ENCODE measurements around the gene FEM1A. TPM values are rescaled to one million over a fixed set of nuclear protein-coding genes. Genes with fewer than 3 reads are reported as not detected.
"Not testable (repeated sequence)": the region's sequence is repeated elsewhere in the genome, so short reads cannot be mapped to it uniquely, and the experiment has no call there.

FEM1A gene
- total and polyA plus RNA-seq, 3 experiments from 2014 or later: 4.3 to 26.0 (median 25.5) TPM

GRCh38 chr19:4805140-4805539, 13.6 kb downstream of the FEM1A start:
- POLR2A ChIA-PET; H3K36me3 Mint-ChIP-seq; H3K4me3 Mint-ChIP-seq; H3K27ac Mint-ChIP-seq; H3K27me3 Mint-ChIP-seq; H3K9me3 Mint-ChIP-seq; H3K4me1 ChIP-seq (ENCODE audit: insufficient read depth, low read length); H3K36me3 ChIP-seq (ENCODE audit: insufficient read depth, low read length); H3K9me3 ChIP-seq (ENCODE audit: low read length); H3K4me3 ChIP-seq (ENCODE audit: low read length); H3K4me1 Mint-ChIP-seq; H3K27ac ChIP-seq (ENCODE audit: low read depth, low read length); H3K27me3 ChIP-seq (ENCODE audit: insufficient read depth, low read length, poor library complexity, severe bottlenecking); DNase-seq: not testable (repeated sequence)
- CTCF ChIA-PET: interaction anchor here (0.9 to 2.6 kb wide), 3 partner anchors 14 to 73 kb away, joined by 3 to 13 read pairs (median 4); partner anchors contain the start of gene FEM1A

GRCh38 chr19:4806384-4806783, 14.8 kb downstream of the FEM1A start:
- CTCF ChIA-PET: interaction anchor here (2.6 to 5.8 kb wide), 2 partner anchors 44 to 223 kb away, joined by 13 to 98 read pairs; no protein-coding TSS in a partner anchor
- Histone ChIP-seq H3K36me3 (ENCODE audit: insufficient read depth, low read length) (no peaks in the 10 kb centered on the region), H3K4me3 (ENCODE audit: low read length) (no peak overlapping the region), H3K4me1 (ENCODE audit: insufficient read depth, low read length) (no peaks in the 10 kb centered on the region), H3K9me3 (ENCODE audit: low read length) (no peaks in the 10 kb centered on the region), H3K27ac (ENCODE audit: low read depth, low read length) (no peak overlapping the region), H3K27me3 (ENCODE audit: insufficient read depth, low read length, poor library complexity, severe bottlenecking) (no peaks in the 10 kb centered on the region)
- H3K27me3 Mint-ChIP-seq: no peaks in the 10 kb centered on the region
- POLR2A ChIA-PET: no interaction called here
- H3K4me1 Mint-ChIP-seq: peaks cover under 1 to 7% (median 3%) of the 10 kb centered on the region in 3 donors
- H3K36me3 Mint-ChIP-seq: no peaks in the 10 kb centered on the region
- no peak overlapping the region for H3K4me3 Mint-ChIP-seq
- H3K27ac Mint-ChIP-seq: no peak overlapping the region
- DNase-seq: no peak
- no peaks in the 10 kb centered on the region for H3K9me3 Mint-ChIP-seq

DNA sequence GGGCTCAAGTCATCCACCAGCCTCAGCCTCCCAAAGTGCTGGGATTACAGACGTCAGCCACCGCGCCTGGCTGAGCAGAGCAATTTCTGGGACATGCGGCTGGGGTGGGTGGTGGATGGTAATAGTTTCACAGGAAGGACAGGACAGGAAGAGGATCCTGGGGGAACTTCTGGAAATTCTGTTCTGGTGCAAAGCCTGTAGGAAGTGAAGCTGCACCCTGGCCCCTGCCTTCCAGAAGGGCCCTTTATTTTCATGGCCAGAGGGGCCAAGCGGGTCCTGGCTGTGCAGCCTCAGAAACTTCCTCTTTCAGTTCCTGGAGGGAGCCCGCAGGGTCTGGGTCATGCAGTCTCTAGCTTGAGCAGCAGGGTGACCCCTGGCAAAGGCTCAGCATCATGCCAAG, 15.7 kb downstream of the FEM1A start:
- POLR2A ChIA-PET: no interaction called here
- CTCF ChIA-PET: interaction anchor here (4.2 to 5.8 kb wide), 2 partner anchors 21 to 223 kb away, joined by 55 to 98 read pairs; partner anchors contain the start of gene TICAM1
- H3K4me1 ChIP-seq (ENCODE audit: insufficient read depth, low read length): no peaks in the 10 kb centered on the region
- Mint-ChIP-seq H3K4me1 (peaks cover 6 to 10% (median 6%) of the 10 kb centered on the region in 3 donors), H3K36me3 (no peaks in the 10 kb centered on the region), H3K27ac (no peak overlapping the region), H3K4me3 (no peak overlapping the region), H3K27me3 (no peaks in the 10 kb centered on the region), H3K9me3 (no peaks in the 10 kb centered on the region)
- H3K27ac ChIP-seq (ENCODE audit: low read depth, low read length): no peak overlapping the region
- H3K4me3 ChIP-seq (ENCODE audit: low read length): no peak overlapping the region
- no peaks in the 10 kb centered on the region for H3K36me3 ChIP-seq (ENCODE audit: insufficient read depth, low read length)
- H3K27me3 ChIP-seq (ENCODE audit: insufficient read depth, low read length, poor library complexity, severe bottlenecking): no peaks in the 10 kb centered on the region
- no peaks in the 10 kb centered on the region for H3K9me3 ChIP-seq (ENCODE audit: low read length)
- DNase-seq: no peak

DNA sequence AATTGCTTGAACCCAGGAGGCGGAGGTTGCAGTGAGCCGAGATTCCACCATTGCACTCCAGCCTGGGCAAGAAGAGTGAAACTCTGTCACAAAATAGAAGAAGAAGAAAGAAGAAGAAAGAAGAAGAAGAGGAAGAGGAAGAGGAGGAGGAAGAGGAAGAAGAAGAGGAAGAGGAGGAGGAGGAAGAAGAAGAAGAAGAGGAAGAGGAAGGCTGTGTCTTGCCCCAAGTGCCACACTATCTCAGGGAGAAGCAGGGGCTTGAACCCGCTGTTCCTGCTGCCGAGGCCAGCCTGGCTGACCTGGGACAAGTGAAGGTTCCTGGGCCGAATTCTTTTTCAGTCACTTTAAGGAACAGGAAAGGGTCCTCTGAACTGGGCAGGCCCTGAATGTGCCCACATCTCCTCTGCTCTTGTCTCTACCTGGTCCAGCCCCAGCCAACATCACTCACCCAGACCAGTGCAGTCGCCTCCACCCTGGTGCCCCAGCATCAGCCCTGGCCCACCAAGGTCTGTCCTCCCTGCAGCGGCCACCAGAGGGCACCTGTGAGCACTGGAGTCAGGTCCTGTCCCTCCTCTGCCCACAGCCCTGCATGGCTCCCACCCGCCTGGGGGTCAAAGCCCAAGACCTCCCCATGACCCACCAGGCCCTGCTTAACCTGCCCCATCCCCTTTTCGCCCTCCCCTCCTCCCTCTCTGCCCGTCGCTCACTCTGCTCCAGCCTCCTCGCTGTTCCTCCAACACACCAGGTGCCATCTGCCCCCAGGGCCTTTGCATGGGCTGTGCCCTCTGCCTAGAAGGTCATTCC, 20.0 kb downstream of the FEM1A start:
- Mint-ChIP-seq H3K27ac (no peak overlapping the region), H3K4me3 (no peak overlapping the region), H3K9me3 (no peaks in the 10 kb centered on the region), H3K27me3 (no peaks in the 10 kb centered on the region), H3K4me1 (peaks cover 13 to 22% (median 17%) of the 10 kb centered on the region in 3 donors), H3K36me3 (peaks cover 0 to 3% (median 0%) of the 10 kb centered on the region in 3 donors)
- H3K4me1 ChIP-seq (ENCODE audit: insufficient read depth, low read length): peaks cover 10% of the 10 kb centered on the region
- H3K27ac ChIP-seq (ENCODE audit: low read depth, low read length): no peak overlapping the region
- no peak overlapping the region for H3K4me3 ChIP-seq (ENCODE audit: low read length)
- H3K9me3 ChIP-seq (ENCODE audit: low read length): no peaks in the 10 kb centered on the region
- H3K36me3 ChIP-seq (ENCODE audit: insufficient read depth, low read length): no peaks in the 10 kb centered on the region
- ChIA-PET CTCF (interaction anchor here (1.0 to 7.3 kb wide), 10 partner anchors 11 to 222 kb away, joined by 3 to 205 read pairs (median 19); partner anchors contain the start of genes PLIN3 and TICAM1), POLR2A (no interaction called here)
- H3K27me3 ChIP-seq (ENCODE audit: insufficient read depth, low read length, poor library complexity, severe bottlenecking): no peaks in the 10 kb centered on the region
- DNase-seq: peak; percentile 70 to 89 (median 84)

DNA sequence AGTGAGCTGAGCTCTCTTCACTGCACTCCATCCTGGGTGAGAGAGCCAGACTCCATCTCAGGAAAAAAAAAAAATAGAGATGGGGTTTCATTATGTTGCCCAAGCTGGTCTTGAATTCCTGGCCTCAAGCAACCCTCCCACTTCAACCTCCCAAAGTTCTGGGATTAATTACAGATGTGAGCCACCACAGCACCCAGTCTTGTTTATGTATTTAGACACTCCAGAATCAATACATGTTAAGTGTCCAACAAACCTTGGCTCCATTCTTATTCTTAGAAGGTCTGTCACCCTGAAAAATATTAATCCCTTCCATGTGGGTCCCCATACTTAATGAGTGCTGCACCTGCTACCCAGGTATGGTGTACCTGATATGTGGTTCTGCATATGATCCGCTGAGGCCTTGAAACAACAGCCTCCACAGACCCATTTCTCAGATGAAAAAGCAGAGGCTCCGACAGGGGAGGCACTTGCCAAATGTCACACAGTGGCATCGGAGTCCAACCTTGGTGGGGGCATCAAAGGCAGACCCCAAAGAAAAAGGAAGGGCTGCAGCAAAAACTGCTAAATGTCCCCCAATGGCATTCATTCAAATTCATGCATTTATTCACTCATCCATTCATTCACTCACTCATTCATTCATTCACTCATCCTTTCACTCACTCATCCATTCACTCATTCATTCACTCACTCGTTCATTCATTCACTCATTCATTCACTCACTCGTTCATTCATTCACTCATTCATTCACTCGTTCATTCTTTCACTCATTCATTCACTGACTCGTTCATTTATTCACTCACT, 23.3 kb downstream of the FEM1A start:
- Mint-ChIP-seq H3K36me3 (peaks cover 0 to 29% (median 0%) of the 10 kb centered on the region in 3 donors), H3K4me3 (peak overlapping the region in 3 of 7 donors; percentile 16 to 84 (median 19)), H3K9me3 (no peaks in the 10 kb centered on the region), H3K27me3 (no peaks in the 10 kb centered on the region), H3K4me1 (peaks cover 10 to 19% (median 17%) of the 10 kb centered on the region in 3 donors), H3K27ac (peak overlapping the region in 5 of 8 donors; percentile 9 to 91 (median 79))
- H3K4me1 ChIP-seq (ENCODE audit: insufficient read depth, low read length): peaks cover 10% of the 10 kb centered on the region
- no peaks in the 10 kb centered on the region for H3K27me3 ChIP-seq (ENCODE audit: insufficient read depth, low read length, poor library complexity, severe bottlenecking)
- no peaks in the 10 kb centered on the region for H3K36me3 ChIP-seq (ENCODE audit: insufficient read depth, low read length)
- CTCF ChIA-PET: interaction anchor here (0.9 to 7.3 kb wide), 4 partner anchors 12 to 217 kb away, joined by 3 to 205 read pairs (median 4); partner anchors contain the start of gene FEM1A
- H3K4me3 ChIP-seq (ENCODE audit: low read length): no peak overlapping the region
- H3K27ac ChIP-seq (ENCODE audit: low read depth, low read length): no peak overlapping the region
- DNase-seq: no peak
- H3K9me3 ChIP-seq (ENCODE audit: low read length): no peaks in the 10 kb centered on the region
- POLR2A ChIA-PET: no interaction called here

DNA sequence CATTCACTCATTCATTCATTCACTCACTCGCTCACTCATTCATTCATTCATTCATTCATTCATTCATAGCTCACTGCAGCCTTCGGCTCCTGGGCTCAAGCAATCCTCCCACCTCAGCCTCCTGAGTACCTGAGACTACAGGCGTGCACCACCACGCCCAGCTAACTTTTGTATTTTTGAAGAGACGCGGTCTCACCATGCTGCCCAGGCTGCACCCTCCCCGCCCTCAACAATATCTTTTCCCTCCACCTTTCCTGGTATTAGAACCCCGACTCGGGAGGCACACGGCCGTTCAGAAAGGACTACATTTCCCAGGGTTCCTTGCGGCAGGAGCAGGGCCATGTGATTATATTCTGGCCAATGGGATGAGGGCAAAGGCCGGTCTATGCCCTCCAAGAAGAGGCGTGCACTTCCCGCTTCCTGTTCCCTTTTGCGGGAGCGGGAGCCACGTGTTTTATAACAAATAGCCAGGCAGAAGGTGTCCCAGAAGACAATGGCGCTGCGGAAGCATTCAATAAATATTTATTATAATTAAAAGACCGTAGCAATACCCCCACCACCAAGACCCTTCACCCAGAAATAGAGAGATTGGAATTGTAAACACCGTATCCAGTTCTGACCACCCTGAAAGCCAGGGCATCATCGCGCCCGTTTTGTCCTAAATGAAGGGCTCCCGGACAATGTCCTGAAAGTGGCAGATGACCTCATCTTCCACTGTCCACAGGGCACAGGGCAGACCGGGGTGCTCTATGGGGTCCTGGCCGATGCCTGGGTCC, 24.1 kb downstream of the FEM1A start:
- Mint-ChIP-seq H3K27ac (peak overlapping the region in 7 of 8 donors; percentile 34 to 91 (median 79)), H3K9me3 (no peaks in the 10 kb centered on the region), H3K4me3 (peak overlapping the region; percentile 1 to 89 (median 76)), H3K4me1 (peaks cover 10 to 18% (median 17%) of the 10 kb centered on the region in 3 donors), H3K27me3 (no peaks in the 10 kb centered on the region), H3K36me3 (peaks cover 0 to 30% (median 0%) of the 10 kb centered on the region in 3 donors)
- H3K27ac ChIP-seq (ENCODE audit: low read depth, low read length): no peak overlapping the region
- H3K36me3 ChIP-seq (ENCODE audit: insufficient read depth, low read length): no peaks in the 10 kb centered on the region
- H3K4me1 ChIP-seq (ENCODE audit: insufficient read depth, low read length): peaks cover 10% of the 10 kb centered on the region
- DNase-seq: peak; percentile 51 to 80 (median 72)
- CTCF ChIA-PET: no interaction called here
- peak overlapping the region; percentile 42 for H3K4me3 ChIP-seq (ENCODE audit: low read length)
- H3K27me3 ChIP-seq (ENCODE audit: insufficient read depth, low read length, poor library complexity, severe bottlenecking): no peaks in the 10 kb centered on the region
- POLR2A ChIA-PET: no interaction called here
- H3K9me3 ChIP-seq (ENCODE audit: low read length): no peaks in the 10 kb centered on the region

DNA sequence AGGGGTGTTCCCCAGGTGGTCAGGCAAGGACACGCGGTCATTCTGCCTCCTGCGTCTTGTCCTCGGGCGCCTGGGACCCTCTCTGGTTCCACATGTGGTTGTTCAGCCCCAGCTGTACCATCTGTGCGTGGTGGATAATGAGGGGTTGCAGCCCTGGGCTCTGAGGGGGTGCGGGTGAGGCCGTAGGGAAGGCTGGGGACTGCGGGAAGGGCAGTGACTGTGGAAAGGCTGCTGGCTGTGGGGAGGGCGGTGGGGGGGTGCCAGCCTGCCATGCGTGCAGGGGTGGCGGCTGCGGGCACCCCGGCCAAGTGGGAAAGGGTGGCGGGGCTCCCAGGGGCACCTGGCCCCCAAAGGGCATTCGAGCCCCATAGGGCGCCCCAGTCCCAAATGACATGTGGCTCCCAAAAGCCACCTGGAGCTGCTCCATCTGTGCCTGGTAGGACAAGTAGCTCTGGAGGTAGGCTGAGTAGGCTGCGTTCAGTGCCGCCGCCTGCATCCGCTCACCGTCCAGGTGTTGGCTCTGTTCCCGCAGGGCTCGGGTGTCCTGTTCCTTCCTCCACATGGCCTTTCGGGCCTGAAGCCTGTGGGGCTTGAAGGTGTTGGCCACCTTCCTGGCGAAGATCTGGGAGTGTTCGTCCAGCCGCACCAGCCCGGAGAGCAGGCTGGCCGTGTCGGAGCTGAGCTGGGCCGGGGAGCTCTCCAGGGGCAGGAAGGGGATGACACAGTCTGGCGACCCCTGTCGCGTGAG, 24.8 kb downstream of the FEM1A start:
- Histone ChIP-seq H3K9me3 (ENCODE audit: low read length) (no peaks in the 10 kb centered on the region), H3K4me1 (ENCODE audit: insufficient read depth, low read length) (peaks cover 10% of the 10 kb centered on the region), H3K27ac (ENCODE audit: low read depth, low read length) (no peak overlapping the region), H3K4me3 (ENCODE audit: low read length) (no peak overlapping the region), H3K36me3 (ENCODE audit: insufficient read depth, low read length) (no peaks in the 10 kb centered on the region), H3K27me3 (ENCODE audit: insufficient read depth, low read length, poor library complexity, severe bottlenecking) (no peaks in the 10 kb centered on the region)
- POLR2A ChIA-PET: interaction anchor here (0.5 to 1.0 kb wide), 2 partner anchors 10 to 13 kb away, joined by 3 read pairs; no protein-coding TSS in a partner anchor
- Mint-ChIP-seq H3K27me3 (no peaks in the 10 kb centered on the region), H3K9me3 (no peaks in the 10 kb centered on the region), H3K27ac (peak overlapping the region in 1 of 8 donors; percentile 56), H3K36me3 (peaks cover 0 to 34% (median 2%) of the 10 kb centered on the region in 3 donors), H3K4me1 (peaks cover 10 to 18% (median 16%) of the 10 kb centered on the region in 3 donors), H3K4me3 (no peak overlapping the region)
- CTCF ChIA-PET: interaction anchor here (1.0 to 2.3 kb wide), 4 partner anchors 11 to 215 kb away, joined by 3 to 6 read pairs (median 4); partner anchors contain the start of gene FEM1A
- no peak for DNase-seq
